Measurements from ENCODE around the gene ITIH4.

- TF ChIP-seq CTCF (IDR thresholded peaks at IDR 0.05) (no peak), POLR2A (IDR thresholded peaks at IDR 0.05; ENCODE audit: low read depth) (no peak), POLR2AphosphoS5 (IDR thresholded peaks at IDR 0.05) (no peak)
Measured at GRCh38 chr3:52792413-52792812, 38.1 kb downstream of the ITIH4 start.

Data from esophagus muscularis mucosa (tissue), 3 donors.